ENCODE measurements around the gene ISG20L2. TPM values are rescaled to one million over a fixed set of nuclear protein-coding genes. Genes with fewer than 3 reads are reported as not detected.
A peak's percentile ranks its signal among the peaks of the same experiment; 100 is the strongest.

The ISG20L2 gene
- total and polyA plus RNA-seq, 2 experiments from 2014 or later = 23.1 to 34.9 TPM

- Histone ChIP-seq H3K4me3 (peak overlapping the region; percentile 96), H3K36me3 (ENCODE audit: insufficient read depth) (peaks cover 23% of the 10 kb centered on the region), H4K20me1 (replicated peaks; ENCODE audit: insufficient read depth) (peaks cover 45% of the 10 kb centered on the region), H3K79me2 (replicated peaks; ENCODE audit: insufficient read depth) (peaks cover 74% of the 10 kb centered on the region), H2AFZ (no peak overlapping the region), H3K9me2 (ENCODE audit: insufficient read depth) (no peaks in the 10 kb centered on the region), H3K27ac (ENCODE audit: low read depth) (peak overlapping the region; percentile 81; the same call in 1 of the 2 replicates), H3K4me2 (peak overlapping the region; percentile 95), H3F3A (replicated peaks; ENCODE audit: low read depth) (peaks cover 42% of the 10 kb centered on the region), H3K27me3 (ENCODE audit: insufficient read depth) (no peaks in the 10 kb centered on the region), H3K4me1 (ENCODE audit: insufficient read depth) (peaks cover 28% of the 10 kb centered on the region)
- H3K9me3 Mint-ChIP-seq = no peaks in the 10 kb centered on the region
- no peak overlapping the region for H3K4me3 Mint-ChIP-seq
- DNase-seq (ENCODE audit: low spot score) (peak; percentile 96), ATAC-seq (peak; percentile 70)
- H3K27me3 Mint-ChIP-seq (ENCODE audit: insufficient read depth, low read depth, poor library complexity) = peaks cover 7% of the 10 kb centered on the region
- H3K27ac Mint-ChIP-seq = no peak overlapping the region
- peaks cover 36% of the 10 kb centered on the region for H3K36me3 Mint-ChIP-seq (ENCODE audit: low read depth)
- TF ChIP-seq, protein P1, sequence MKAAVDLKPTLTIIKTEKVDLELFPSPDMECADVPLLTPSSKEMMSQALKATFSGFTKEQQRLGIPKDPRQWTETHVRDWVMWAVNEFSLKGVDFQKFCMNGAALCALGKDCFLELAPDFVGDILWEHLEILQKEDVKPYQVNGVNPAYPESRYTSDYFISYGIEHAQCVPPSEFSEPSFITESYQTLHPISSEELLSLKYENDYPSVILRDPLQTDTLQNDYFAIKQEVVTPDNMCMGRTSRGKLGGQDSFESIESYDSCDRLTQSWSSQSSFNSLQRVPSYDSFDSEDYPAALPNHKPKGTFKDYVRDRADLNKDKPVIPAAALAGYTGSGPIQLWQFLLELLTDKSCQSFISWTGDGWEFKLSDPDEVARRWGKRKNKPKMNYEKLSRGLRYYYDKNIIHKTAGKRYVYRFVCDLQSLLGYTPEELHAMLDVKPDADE (IDR thresholded peaks at IDR 0.05) = no peak
- no peak for TF ChIP-seq ZNF331 (CRISPR knock-in tag; IDR thresholded peaks at IDR 0.05; ENCODE audit: low read depth)
- peak; percentile 94 to 98 for TF ChIP-seq CTCF (conservative IDR thresholded peaks at IDR 0.05; ENCODE audit: low read depth in 2 of 2)
- no peak for TF ChIP-seq NANOG (IDR thresholded peaks at IDR 0.05; ENCODE audit: borderline replicate concordance)
- peaks cover 13% of the 10 kb centered on the region for H3K4me1 Mint-ChIP-seq
These were observed 2.8 kb downstream of the ISG20L2 start for GRCh38 chr1:156725683-156726280.

- H4K20me1 ChIP-seq (replicated peaks; ENCODE audit: insufficient read depth) = peaks cover 48% of the 10 kb centered on the region
- Mint-ChIP-seq H3K4me1 (peaks cover 12% of the 10 kb centered on the region), H3K27ac (no peak overlapping the region), H3K36me3 (ENCODE audit: low read depth) (peaks cover 44% of the 10 kb centered on the region), H3K4me3 (no peak overlapping the region), H3K27me3 (ENCODE audit: insufficient read depth, low read depth, poor library complexity) (peaks cover 10% of the 10 kb centered on the region), H3K9me3 (no peaks in the 10 kb centered on the region; the same call in 2 of the 3 replicates)
- H2AFZ ChIP-seq = no peak overlapping the region
- no peak for ATAC-seq
- no peak overlapping the region for H3K4me2 ChIP-seq
- H3K36me3 ChIP-seq (ENCODE audit: insufficient read depth) = peaks cover 24% of the 10 kb centered on the region
- DNase-seq (ENCODE audit: low spot score) = no peak
- H3K4me3 ChIP-seq = no peak overlapping the region
- peaks cover 21% of the 10 kb centered on the region for H3F3A ChIP-seq (replicated peaks; ENCODE audit: low read depth)
- H3K79me2 ChIP-seq (replicated peaks; ENCODE audit: insufficient read depth) = peaks cover 44% of the 10 kb centered on the region
- no peaks in the 10 kb centered on the region for H3K9me2 ChIP-seq (ENCODE audit: insufficient read depth)
- H3K27ac ChIP-seq (ENCODE audit: low read depth) = no peak overlapping the region
- H3K27me3 ChIP-seq (ENCODE audit: insufficient read depth) = no peaks in the 10 kb centered on the region
- peaks cover 23% of the 10 kb centered on the region for H3K4me1 ChIP-seq (ENCODE audit: insufficient read depth)
- TF ChIP-seq, protein P1 (IDR thresholded peaks at IDR 0.05) = no peak
- TF ChIP-seq ZNF462 (CRISPR knock-in tag; IDR thresholded peaks at IDR 0.05) (no peak), ZNF114 (CRISPR knock-in tag; IDR thresholded peaks at IDR 0.05) (no peak), CTCF (conservative IDR thresholded peaks at IDR 0.05; ENCODE audit: low read depth in 2 of 2) (no peak), STAT1 (IDR thresholded peaks at IDR 0.05; ENCODE audit: unreplicated experiment) (no peak), EZH2phosphoT487 (IDR thresholded peaks at IDR 0.05; ENCODE audit: unreplicated experiment) (no peak)
These were observed 7.0 kb downstream of the ISG20L2 start for GRCh38 chr1:156721535-156721934.

All from GM23338 (cell line).